CD14-positive monocyte (primary cell): ENCODE results near the gene UBXN4. TPM values are rescaled to one million over a fixed set of nuclear protein-coding genes. Genes with fewer than 3 reads are reported as not detected.

ENCODE experiments used
- DNase-seq, 3 donors: peaks; one replicate each; pipeline ENCODE4 v3.0.0-alpha.2; 2011 to 2022
- H2AFZ ChIP-seq: 2 replicates; pipeline ENCODE4 v1.6.0; 2012; ENCODE audit warnings: mild to moderate bottlenecking, low read depth, low read length, inconsistent platforms; ENCODE audit not compliant: insufficient read depth, poor library complexity, severe bottlenecking
- H3K27ac ChIP-seq, 2 donors: 1 replicate in 1 of 2; 2 replicates in 1 of 2; pipeline ENCODE4 v1.5.1; 2012 to 2013; ENCODE audit warnings: low read length in 2 of 2, control low read depth in 1 of 2, inconsistent platforms in 1 of 2, low read depth in 1 of 2, mild to moderate bottlenecking in 1 of 2
- H3K27me3 ChIP-seq, 2 donors: one replicate each; pipeline versions ENCODE4 v1.6.0 to v1.6.1; 2011 to 2013; ENCODE audit warnings: low read length in 2 of 2; ENCODE audit not compliant: control insufficient read depth in 2 of 2, insufficient read depth in 2 of 2
- H3K36me3 ChIP-seq, 2 donors: replicated peaks in 1 of 2; 1 replicate in 1 of 2; 2 replicates in 1 of 2; pipeline versions ENCODE4 v1.5.1 to v1.6.1; 2012 to 2013; ENCODE audit warnings: low read length in 2 of 2, control low read depth in 1 of 2, inconsistent platforms in 1 of 2, mild to moderate bottlenecking in 1 of 2; ENCODE audit not compliant: insufficient read depth in 2 of 2, control insufficient read depth in 1 of 2
- H3K4me1 ChIP-seq, 2 donors: 1 replicate in 1 of 2; 2 replicates in 1 of 2; pipeline versions ENCODE4 v1.5.1 to v1.6.1; 2012 to 2013; ENCODE audit warnings: low read length in 2 of 2, control low read depth in 1 of 2, inconsistent platforms in 1 of 2, mild to moderate bottlenecking in 1 of 2, moderate library complexity in 1 of 2; ENCODE audit not compliant: insufficient read depth in 2 of 2, control insufficient read depth in 1 of 2
- H3K4me2 ChIP-seq: replicated peaks from 2 replicates; pipeline ENCODE3; 2012; ENCODE audit warnings: low read length, moderate library complexity, mild to moderate bottlenecking; ENCODE audit not compliant: poor library complexity, severe bottlenecking; ENCODE audit errors: extremely low read depth
- H3K4me3 ChIP-seq, 3 experiments: fragments of 200-600 bp in 1 of 3; sonication (generic) in 1 of 3; replicated peaks in 1 of 3; 1 replicate in 2 of 3; 2 replicates in 1 of 3; pipeline ENCODE4 v1.5.1; 2011 to 2013; ENCODE audit warnings: low read length in 3 of 3, mild to moderate bottlenecking in 3 of 3, control low read depth in 2 of 3, low read depth in 2 of 3, inconsistent platforms in 1 of 3, moderate library complexity in 1 of 3
- H3K79me2 ChIP-seq: 2 replicates; pipeline ENCODE4 v1.6.0; 2012; ENCODE audit warnings: mild to moderate bottlenecking, control low read depth, inconsistent platforms, low read length, moderate library complexity; ENCODE audit not compliant: insufficient read depth
- H3K9ac ChIP-seq: 2 replicates; pipeline ENCODE4 v1.6.0; 2017; ENCODE audit warnings: low read length, mild to moderate bottlenecking; ENCODE audit not compliant: insufficient read depth, poor library complexity, severe bottlenecking
- H3K9me3 ChIP-seq, 2 donors: replicated peaks in 1 of 2; 1 replicate in 1 of 2; 2 replicates in 1 of 2; pipeline versions ENCODE4 v1.5.1 to v1.6.1; 2012 to 2013; ENCODE audit warnings: low read length in 2 of 2, control low read depth in 1 of 2; ENCODE audit not compliant: control insufficient read depth in 1 of 2, insufficient read depth in 1 of 2
- H4K20me1 ChIP-seq: 2 replicates; pipeline ENCODE4 v1.6.0; 2012; ENCODE audit warnings: mild to moderate bottlenecking, low read length, control low read depth, moderate library complexity; ENCODE audit not compliant: insufficient read depth
- H3K27ac Mint-ChIP-seq, 7 donors: one replicate each; pipeline ENCODE4 v1.8.0; 2020; ENCODE audit warnings: mild to moderate bottlenecking in 7 of 7, mixed read lengths in 7 of 7, moderate library complexity in 6 of 7, inconsistent platforms in 2 of 7
- H3K27me3 Mint-ChIP-seq, 3 donors: one replicate each; pipeline ENCODE4 v1.8.0; 2021 to 2022; ENCODE audit warnings: low read depth in 3 of 3, mild to moderate bottlenecking in 3 of 3, mixed read lengths in 3 of 3, moderate library complexity in 3 of 3, inconsistent platforms in 1 of 3
- H3K36me3 Mint-ChIP-seq, 2 donors: one replicate each; pipeline ENCODE4 v1.8.0; 2020; ENCODE audit warnings: mixed read lengths in 2 of 2, inconsistent platforms in 1 of 2, mild to moderate bottlenecking in 1 of 2
- H3K4me1 Mint-ChIP-seq: one replicate; pipeline ENCODE4 v1.8.0; 2020; ENCODE audit warnings: mild to moderate bottlenecking, mixed read lengths
- H3K4me3 Mint-ChIP-seq, 2 donors: one replicate each; pipeline ENCODE4 v1.8.0; 2020; ENCODE audit warnings: mild to moderate bottlenecking in 2 of 2, mixed read lengths in 2 of 2, moderate library complexity in 1 of 2
- H3K9me3 Mint-ChIP-seq, 7 donors: one replicate each; pipeline ENCODE4 v1.8.0; 2020 to 2022; ENCODE audit warnings: mixed read lengths in 7 of 7, mild to moderate bottlenecking in 6 of 7, moderate library complexity in 6 of 7, inconsistent platforms in 2 of 7
- CTCF ChIP-seq: fragments of 200-600 bp; IDR thresholded peaks from one replicate; pipeline ENCODE4 v1.8.0; 2022; ENCODE audit warnings: antibody characterized with exemption, mild to moderate bottlenecking
- WGBS: methylation state at CpG from one replicate; pipeline ENCODE4 v1.1.5; 2013; ENCODE audit warnings: missing lambda C conversion rate; ENCODE audit not compliant: insufficient coverage; 5-methylcytosine and 5-hydroxymethylcytosine counted together
- intact Hi-C, 2 donors: fragments of 100-400 bp; cut with micrococcal nuclease; formaldehyde crosslinking; loops; one replicate each; pipeline versions ENCODE4 v1.15.0 to v1.15.1; 2023
- polyA plus RNA-seq, 3 donors: library from polyadenylated mRNA; depleted of rRNA in 1 of 3; unstranded in 2 of 3; stranded (reverse) in 1 of 3; fragments of 300-500 nt in 2 of 3; fragments of >200 nt in 1 of 3; fragmentation: Illumina TruSeq in 2 of 3; gene quantifications; 1 replicate in 2 of 3; 2 replicates in 1 of 3; pipeline ENCODE4 v1.2.3, GENCODE V29; 2012 to 2021

The UBXN4 gene
- polyA plus RNA-seq, 3 donors = 53.8 to 107 (median 74.2) TPM

GRCh38 chr2:135818937-135819610, 77.4 kb downstream of the UBXN4 start:
- no peak for DNase-seq
- Histone ChIP-seq H2AFZ (no peak overlapping the region), H3K9me3 (peaks cover 10 to 14% of the 10 kb centered on the region in 2 donors), H3K4me1 (peaks cover 0 to 8% of the 10 kb centered on the region in 2 donors), H3K9ac (no peak overlapping the region), H4K20me1 (no peaks in the 10 kb centered on the region), H3K36me3 (no peaks in the 10 kb centered on the region), H3K27me3 (no peaks in the 10 kb centered on the region), H3K4me3 (no peak overlapping the region), H3K27ac (no peak overlapping the region), H3K4me2 (no peak overlapping the region), H3K79me2 (no peaks in the 10 kb centered on the region)
- Mint-ChIP-seq H3K9me3 (peaks cover 9 to 18% (median 14%) of the 10 kb centered on the region in 7 donors), H3K4me1 (peaks cover 11% of the 10 kb centered on the region), H3K27me3 (peaks cover 0 to 5% (median 1%) of the 10 kb centered on the region in 3 donors), H3K36me3 (peaks cover 0 to 6% of the 10 kb centered on the region in 2 donors), H3K27ac (peak overlapping the region in 1 of 7 donors; percentile 30), H3K4me3 (no peak overlapping the region)
- 74% methylated on average over 5 of the region's 8 CpGs for WGBS
- intact Hi-C loops = no loop called here
- TF ChIP-seq CTCF = no peak

GRCh38 chr2:135820003-135820618, 78.5 kb downstream of the UBXN4 start:
- H3K9me3 Mint-ChIP-seq = peaks cover 11 to 18% (median 14%) of the 10 kb centered on the region in 7 donors
- Histone ChIP-seq H3K27ac (no peak overlapping the region), H2AFZ (peak overlapping the region; percentile 55), H3K79me2 (no peaks in the 10 kb centered on the region), H3K4me2 (no peak overlapping the region), H3K4me1 (peaks cover 0 to 8% of the 10 kb centered on the region in 2 donors), H3K36me3 (no peaks in the 10 kb centered on the region), H4K20me1 (no peaks in the 10 kb centered on the region), H3K27me3 (no peaks in the 10 kb centered on the region), H3K9ac (peak overlapping the region; percentile 8), H3K4me3 (no peak overlapping the region), H3K9me3 (peaks cover 10 to 14% of the 10 kb centered on the region in 2 donors)
- DNase-seq = no peak
- WGBS = 0% methylated on average over 5 of the region's 9 CpGs
- H3K27me3 Mint-ChIP-seq = peaks cover 0 to 3% (median 1%) of the 10 kb centered on the region in 3 donors
- no peak for TF ChIP-seq CTCF
- intact Hi-C loops = no loop called here
- no peak overlapping the region for H3K27ac Mint-ChIP-seq
- H3K36me3 Mint-ChIP-seq = peaks cover 0 to 6% of the 10 kb centered on the region in 2 donors
- H3K4me3 Mint-ChIP-seq = no peak overlapping the region
- peaks cover 11% of the 10 kb centered on the region for H3K4me1 Mint-ChIP-seq
